Skeletal muscle tissue (tissue), 4 donors: ENCODE results near the gene UNC13A. TPM values are rescaled to one million over a fixed set of nuclear protein-coding genes. Genes with fewer than 3 reads are reported as not detected.

Experiments used
- H3K27ac ChIP-seq: one replicate; pipeline ENCODE4 v1.7.0; 2013; ENCODE audit warnings: mild to moderate bottlenecking, low read depth, low read length, inconsistent platforms
- H3K27me3 ChIP-seq, 3 donors: one replicate each; pipeline ENCODE4 v1.7.0; 2013; ENCODE audit warnings: low read length in 3 of 3; ENCODE audit not compliant: control insufficient read depth in 3 of 3, insufficient read depth in 3 of 3
- H3K36me3 ChIP-seq, 3 donors: one replicate each; pipeline ENCODE4 v1.7.0; 2013; ENCODE audit warnings: low read length in 3 of 3; ENCODE audit not compliant: control insufficient read depth in 3 of 3, insufficient read depth in 3 of 3
- H3K4me1 ChIP-seq, 3 donors: one replicate each; pipeline ENCODE4 v1.7.0; 2013; ENCODE audit warnings: low read length in 3 of 3, mild to moderate bottlenecking in 3 of 3; ENCODE audit not compliant: control insufficient read depth in 3 of 3, insufficient read depth in 3 of 3
- H3K4me3 ChIP-seq, 3 donors: one replicate each; pipeline ENCODE4 v1.7.0; 2013; ENCODE audit warnings: low read length in 3 of 3
- H3K9ac ChIP-seq, 3 donors: one replicate each; pipeline ENCODE4 v1.7.0; 2013; ENCODE audit warnings: low read length in 3 of 3, mild to moderate bottlenecking in 3 of 3, moderate library complexity in 2 of 3, low read depth in 1 of 3
- H3K9me3 ChIP-seq, 3 donors: one replicate each; pipeline ENCODE4 v1.7.0; 2013; ENCODE audit warnings: low read length in 3 of 3; ENCODE audit not compliant: control insufficient read depth in 3 of 3
- total RNA-seq: library from RNA; depleted of rRNA; stranded (reverse); fragments of >200 nt; gene quantifications from one replicate; pipeline ENCODE4 v1.2.3, GENCODE V29; 2014
- donor health status: Osteomylitis.

The UNC13A gene
- not detected for total RNA-seq

DNA sequence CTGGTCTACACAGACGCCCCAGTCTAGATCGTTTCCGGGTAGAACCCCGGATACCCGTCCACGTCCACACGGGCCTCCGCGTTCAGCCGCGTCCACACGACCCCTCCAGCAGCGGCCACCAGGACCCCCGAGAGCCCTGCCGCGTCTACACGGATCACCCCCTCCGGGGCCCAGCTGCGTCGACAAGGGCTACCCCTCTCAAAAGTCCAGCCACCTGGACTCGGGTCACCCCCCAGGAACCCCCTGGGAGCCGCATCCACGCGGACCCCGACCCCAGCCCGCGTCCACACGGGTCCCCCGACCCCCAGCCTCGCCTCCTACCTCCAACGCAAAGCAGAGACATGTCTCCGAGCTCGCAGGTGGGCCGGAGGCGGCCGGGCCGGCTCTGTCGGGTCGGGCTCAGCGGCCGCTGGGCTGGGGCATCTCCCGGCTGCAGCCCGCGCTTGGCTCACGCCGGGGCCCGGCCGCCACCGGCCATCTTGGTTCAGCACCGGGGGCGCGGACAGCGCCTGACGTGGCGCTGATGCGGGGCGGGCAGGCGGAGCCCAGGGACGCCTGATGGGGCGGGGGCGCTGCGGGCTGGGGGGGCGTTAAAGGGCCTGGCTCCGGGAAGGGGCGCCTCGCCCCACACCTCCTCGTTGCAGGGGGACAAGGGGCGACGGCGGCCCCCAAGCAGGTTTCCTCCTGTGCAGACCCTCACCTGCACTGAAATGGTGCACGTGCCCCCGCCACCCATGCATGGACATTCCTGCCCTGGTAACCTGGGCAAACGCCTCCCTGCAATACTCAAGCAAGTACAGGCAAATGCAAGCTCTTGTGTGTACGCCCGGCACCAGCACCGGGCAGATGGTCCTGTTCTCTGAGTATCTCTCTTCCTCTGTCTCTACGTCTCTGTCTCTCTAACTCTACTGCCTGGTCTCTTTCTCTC lies at the start of gene UNC13A:
TSS of gene UNC13A (minus strand) at position 498 of the 928 bp plus-strand sequence. CDS start at position 343, 155 bp downstream.
- H3K9ac ChIP-seq = no peak within 1 kb of the TSS
- H3K9me3 ChIP-seq = no peaks in the 10 kb centered on the region
- H3K27ac ChIP-seq = no peak within 1 kb of the TSS
- no peak within 1 kb of the TSS for H3K4me3 ChIP-seq
- H3K27me3 ChIP-seq = peaks cover 44 to 49% (median 46%) of the 10 kb centered on the region in 3 donors
- no peaks in the 10 kb centered on the region for H3K36me3 ChIP-seq
- peaks cover 0 to 5% (median 3%) of the 10 kb centered on the region in 3 donors for H3K4me1 ChIP-seq

GRCh38 chr19:17737690-17738153 lies 49.6 kb upstream of the UNC13A start:
- H3K27me3 ChIP-seq = no peaks in the 10 kb centered on the region
- no peak overlapping the region for H3K27ac ChIP-seq
- peaks cover 0 to 3% (median 0%) of the 10 kb centered on the region in 3 donors for H3K4me1 ChIP-seq

DNA sequence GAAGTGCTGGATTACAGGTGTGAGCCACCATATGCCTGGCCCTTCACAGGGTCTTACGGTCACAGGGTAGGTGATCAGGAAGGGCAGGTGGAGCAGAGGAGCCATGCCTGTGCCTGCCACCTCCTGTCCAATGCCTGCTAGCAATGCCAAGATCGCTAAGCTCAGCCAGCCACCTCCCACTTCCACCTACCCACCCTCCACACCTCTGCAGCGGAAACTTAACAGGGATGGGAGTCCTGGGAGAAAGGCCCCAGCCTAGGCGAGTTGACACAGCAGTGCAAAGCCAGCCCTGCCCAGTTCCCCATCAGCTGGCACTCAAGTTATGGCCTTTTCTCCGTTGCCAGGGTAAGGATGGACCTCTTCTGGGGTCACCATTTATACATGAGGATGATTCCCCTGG lies 47.3 kb upstream of the UNC13A start:
- Histone ChIP-seq H3K4me3 (no peak overlapping the region), H3K9ac (no peak overlapping the region), H3K27me3 (no peaks in the 10 kb centered on the region), H3K4me1 (peaks cover 0 to 3% (median 0%) of the 10 kb centered on the region in 3 donors), H3K9me3 (no peaks in the 10 kb centered on the region), H3K27ac (no peak overlapping the region), H3K36me3 (peaks cover 22 to 30% (median 27%) of the 10 kb centered on the region in 3 donors)

More at GRCh38 chr19:17737690-17738153, 49.6 kb upstream of the UNC13A start:
- Histone ChIP-seq H3K9ac (no peak overlapping the region), H3K36me3 (peaks cover 22 to 24% (median 23%) of the 10 kb centered on the region in 3 donors), H3K9me3 (no peaks in the 10 kb centered on the region), H3K4me3 (no peak overlapping the region)

DNA sequence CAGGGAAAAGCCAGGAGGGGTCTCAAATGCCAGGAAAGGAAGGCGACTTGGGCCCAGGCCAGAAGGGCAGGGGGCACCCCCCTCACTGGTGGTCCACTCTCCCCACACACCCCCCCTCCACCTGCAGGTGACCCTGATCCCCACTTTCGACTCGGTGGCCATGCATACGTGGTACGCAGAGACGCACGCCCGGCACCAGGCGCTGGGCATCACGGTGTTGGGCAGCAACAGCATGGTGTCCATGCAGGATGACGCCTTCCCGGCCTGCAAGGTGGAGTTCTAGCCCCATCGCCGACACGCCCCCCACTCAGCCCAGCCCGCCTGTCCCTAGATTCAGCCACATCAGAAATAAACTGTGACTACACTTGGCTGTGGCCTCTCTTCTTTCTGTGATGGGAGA lies 46.0 kb upstream of the UNC13A start:
- peaks cover 0 to 3% (median 0%) of the 10 kb centered on the region in 3 donors for H3K4me1 ChIP-seq
- H3K4me3 ChIP-seq = no peak overlapping the region
- H3K27ac ChIP-seq = no peak overlapping the region
- H3K27me3 ChIP-seq = no peaks in the 10 kb centered on the region
- H3K9me3 ChIP-seq = no peaks in the 10 kb centered on the region
- H3K9ac ChIP-seq = no peak overlapping the region
- peaks cover 30 to 38% (median 32%) of the 10 kb centered on the region in 3 donors for H3K36me3 ChIP-seq

GRCh38 chr19:17733127-17733526 lies 45.0 kb upstream of the UNC13A start:
- H3K9ac ChIP-seq = no peak overlapping the region
- no peak overlapping the region for H3K4me3 ChIP-seq
- peaks cover 33 to 39% (median 38%) of the 10 kb centered on the region in 3 donors for H3K36me3 ChIP-seq
- no peak overlapping the region for H3K27ac ChIP-seq
- H3K4me1 ChIP-seq = no peaks in the 10 kb centered on the region
- no peaks in the 10 kb centered on the region for H3K27me3 ChIP-seq
- H3K9me3 ChIP-seq = no peaks in the 10 kb centered on the region

DNA sequence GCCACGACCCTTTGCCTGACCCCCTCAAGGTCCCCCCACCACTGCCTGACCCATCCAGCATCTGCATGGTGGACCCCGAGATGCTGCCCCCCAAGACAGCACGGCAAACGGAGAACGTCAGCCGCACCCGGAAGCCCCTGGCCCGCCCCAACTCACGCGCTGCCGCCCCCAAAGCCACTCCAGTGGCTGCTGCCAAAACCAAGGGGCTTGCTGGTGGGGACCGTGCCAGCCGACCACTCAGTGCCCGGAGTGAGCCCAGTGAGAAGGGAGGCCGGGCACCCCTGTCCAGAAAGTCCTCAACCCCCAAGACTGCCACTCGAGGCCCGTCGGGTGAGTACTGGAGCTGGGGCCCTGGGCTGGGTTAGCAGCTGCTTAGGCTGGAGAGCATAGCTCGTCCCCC lies 39.7 kb upstream of the UNC13A start:
- Histone ChIP-seq H3K27ac (no peak overlapping the region), H3K36me3 (peaks cover 38 to 44% (median 41%) of the 10 kb centered on the region in 3 donors), H3K9me3 (no peaks in the 10 kb centered on the region)

GRCh38 chr19:17726964-17727773 lies 39.0 kb upstream of the UNC13A start:
- Histone ChIP-seq H3K27ac (no peak overlapping the region), H3K9ac (no peak overlapping the region), H3K27me3 (no peaks in the 10 kb centered on the region), H3K4me1 (peaks cover 2 to 3% (median 3%) of the 10 kb centered on the region in 3 donors), H3K9me3 (no peaks in the 10 kb centered on the region), H3K36me3 (peaks cover 39 to 40% (median 39%) of the 10 kb centered on the region in 3 donors), H3K4me3 (no peak overlapping the region)

More for the DNA sequence above, 39.7 kb upstream of the UNC13A start:
- H3K9ac ChIP-seq = no peak overlapping the region
- H3K4me1 ChIP-seq = peaks cover 0 to 2% (median 0%) of the 10 kb centered on the region in 3 donors
- H3K27me3 ChIP-seq = no peaks in the 10 kb centered on the region
- no peak overlapping the region for H3K4me3 ChIP-seq

- no peak overlapping the region for H3K9ac ChIP-seq
- peaks cover 39 to 45% (median 42%) of the 10 kb centered on the region in 3 donors for H3K36me3 ChIP-seq
- no peak overlapping the region for H3K4me3 ChIP-seq
- no peaks in the 10 kb centered on the region for H3K27me3 ChIP-seq
- H3K4me1 ChIP-seq = peaks cover 11 to 12% (median 11%) of the 10 kb centered on the region in 3 donors
- no peaks in the 10 kb centered on the region for H3K9me3 ChIP-seq
- no peak overlapping the region for H3K27ac ChIP-seq
Observed at GRCh38 chr19:17726136-17726741, 38.1 kb upstream of the UNC13A start.

DNA sequence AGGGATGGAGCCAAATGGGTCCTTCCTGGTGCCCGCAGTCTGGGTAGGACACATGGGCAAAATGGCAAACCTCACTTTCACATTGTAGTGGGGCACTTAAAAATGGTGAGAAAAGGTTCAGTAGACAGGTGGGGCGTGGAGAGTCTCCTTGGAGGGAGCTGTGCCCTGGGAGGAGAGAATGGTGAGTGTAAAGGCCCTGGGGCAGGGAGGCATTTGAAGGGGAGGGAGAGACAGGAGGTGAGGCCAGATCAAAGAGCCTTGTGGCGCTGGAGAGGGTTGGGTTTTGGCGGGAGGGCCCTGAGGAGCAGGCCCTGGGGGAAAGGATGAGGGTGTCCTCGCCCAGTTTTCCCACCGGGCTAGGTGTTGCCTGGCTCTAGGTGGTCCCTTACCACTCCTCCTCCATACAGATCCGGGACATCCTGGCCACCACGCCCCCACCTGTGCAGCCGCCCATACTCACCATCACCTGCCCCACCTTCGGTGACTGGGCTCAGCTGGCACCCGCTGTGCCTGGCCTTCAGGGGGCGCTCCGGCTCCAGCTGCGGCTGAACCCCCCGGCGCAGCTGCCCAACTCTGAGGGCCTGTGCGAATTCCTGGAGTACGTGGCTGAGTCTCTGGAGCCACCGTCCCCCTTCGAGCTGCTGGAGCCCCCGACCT lies 37.4 kb upstream of the UNC13A start:
- H3K27me3 ChIP-seq = no peaks in the 10 kb centered on the region
- no peak overlapping the region for H3K27ac ChIP-seq
- peaks cover 37 to 45% (median 42%) of the 10 kb centered on the region in 3 donors for H3K36me3 ChIP-seq
- no peaks in the 10 kb centered on the region for H3K9me3 ChIP-seq
- no peak overlapping the region for H3K4me3 ChIP-seq
- H3K4me1 ChIP-seq = peaks cover 18 to 19% (median 18%) of the 10 kb centered on the region in 3 donors
- H3K9ac ChIP-seq = no peak overlapping the region
